ENCODE results near the gene ERN2.

Gene ERN2

DNA sequence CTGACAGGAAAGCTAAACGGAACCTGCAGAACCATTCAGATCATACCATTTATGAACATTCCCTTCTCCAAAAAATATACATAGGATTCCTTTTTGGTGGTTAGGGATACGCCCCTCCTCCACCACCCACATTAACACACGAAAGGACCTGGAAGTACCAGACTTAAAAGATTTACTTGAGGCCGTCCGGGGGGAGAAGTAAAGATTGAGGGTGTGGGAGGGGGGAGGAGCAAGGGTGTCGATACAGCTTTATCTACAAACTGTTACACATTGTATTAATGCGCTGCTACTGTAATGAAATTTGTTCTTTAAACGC, 72.4 kb downstream of the ERN2 start:
- no peak for DNase-seq (ENCODE audit: low spot score)

Measured in kidney tubule cell (primary cell).